ENCODE data around the gene GABRB1.

The GABRB1 gene

DNA sequence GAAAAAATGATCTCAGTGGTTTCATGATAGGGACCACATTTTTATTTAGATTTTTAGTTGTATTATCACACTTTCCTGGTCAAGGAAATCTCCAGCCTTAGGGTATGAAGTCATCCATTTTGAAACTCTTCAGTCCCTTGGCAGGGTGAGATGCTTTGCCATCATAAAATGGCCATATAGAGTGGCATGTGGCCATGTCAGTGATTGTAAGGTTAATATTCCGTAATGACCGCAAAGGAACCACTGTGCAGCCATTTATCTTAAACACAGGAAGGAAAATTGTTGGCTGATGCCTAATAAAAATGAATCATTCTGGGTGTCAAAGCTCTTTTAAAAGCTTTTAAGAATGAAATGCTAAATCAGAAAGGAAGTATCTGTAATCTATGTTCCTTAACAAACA lies 396.6 kb downstream of the GABRB1 start (continued):
- TF ChIP-seq ZNF76 (tag by site-specific recombination; IDR thresholded peaks at IDR 0.05; ENCODE audit: borderline replicate concordance, low read depth) = no peak
- TF ChIP-seq OSR2 (tag by site-specific recombination; IDR thresholded peaks at IDR 0.05) = no peak

DNA sequence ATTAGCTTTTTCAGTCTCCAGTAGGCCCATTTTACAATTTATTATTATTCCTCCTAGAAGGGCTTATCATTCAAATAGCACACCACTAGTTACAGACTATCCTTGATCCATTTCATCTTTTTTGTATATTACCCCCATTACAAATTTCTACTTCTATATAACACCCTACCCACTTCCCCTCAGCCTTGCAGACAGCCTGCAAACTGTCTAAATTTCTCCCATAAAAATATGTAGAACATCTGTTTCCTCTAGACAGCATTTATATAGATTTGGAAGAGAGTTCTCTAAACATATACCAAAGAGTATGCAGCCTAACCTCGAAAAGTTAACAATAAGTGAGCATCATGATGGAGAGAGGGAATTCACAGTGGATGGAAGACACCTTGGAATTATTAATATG lies 401.4 kb downstream of the GABRB1 start:
- H3K36me3 ChIP-seq (ENCODE audit: control insufficient read depth in 2 of 2, insufficient read depth in 1 of 2, low read length in 2 of 2) = no peaks in the 10 kb centered on the region
- ChIA-PET CTCF (no interaction called here), POLR2A (no interaction called here)
- TF ChIP-seq ZNF596 (tag by site-specific recombination; IDR thresholded peaks at IDR 0.05) (no peak), ZNF266 (tag by site-specific recombination; IDR thresholded peaks at IDR 0.05; ENCODE audit: low read depth) (no peak), ZNF37A (tag by site-specific recombination; IDR thresholded peaks at IDR 0.05) (no peak), ZNF302 (tag by site-specific recombination; IDR thresholded peaks at IDR 0.05; ENCODE audit: low read depth) (no peak), ZNF777 (tag by site-specific recombination; IDR thresholded peaks at IDR 0.05; ENCODE audit: borderline replicate concordance) (no peak), ZNF324 (tag by site-specific recombination; IDR thresholded peaks at IDR 0.05) (no peak), ZNF549 (tag by site-specific recombination; IDR thresholded peaks at IDR 0.05) (no peak), ZNF510 (tag by site-specific recombination; IDR thresholded peaks at IDR 0.05; ENCODE audit: insufficient replicate concordance) (no peak), ZNF112 (tag by site-specific recombination; IDR thresholded peaks at IDR 0.05) (no peak)
- TF ChIP-seq, protein P1, sequence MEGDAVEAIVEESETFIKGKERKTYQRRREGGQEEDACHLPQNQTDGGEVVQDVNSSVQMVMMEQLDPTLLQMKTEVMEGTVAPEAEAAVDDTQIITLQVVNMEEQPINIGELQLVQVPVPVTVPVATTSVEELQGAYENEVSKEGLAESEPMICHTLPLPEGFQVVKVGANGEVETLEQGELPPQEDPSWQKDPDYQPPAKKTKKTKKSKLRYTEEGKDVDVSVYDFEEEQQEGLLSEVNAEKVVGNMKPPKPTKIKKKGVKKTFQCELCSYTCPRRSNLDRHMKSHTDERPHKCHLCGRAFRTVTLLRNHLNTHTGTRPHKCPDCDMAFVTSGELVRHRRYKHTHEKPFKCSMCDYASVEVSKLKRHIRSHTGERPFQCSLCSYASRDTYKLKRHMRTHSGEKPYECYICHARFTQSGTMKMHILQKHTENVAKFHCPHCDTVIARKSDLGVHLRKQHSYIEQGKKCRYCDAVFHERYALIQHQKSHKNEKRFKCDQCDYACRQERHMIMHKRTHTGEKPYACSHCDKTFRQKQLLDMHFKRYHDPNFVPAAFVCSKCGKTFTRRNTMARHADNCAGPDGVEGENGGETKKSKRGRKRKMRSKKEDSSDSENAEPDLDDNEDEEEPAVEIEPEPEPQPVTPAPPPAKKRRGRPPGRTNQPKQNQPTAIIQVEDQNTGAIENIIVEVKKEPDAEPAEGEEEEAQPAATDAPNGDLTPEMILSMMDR (tag by site-specific recombination; IDR thresholded peaks at IDR 0.05) = no peak
- TF ChIP-seq, protein P2, sequence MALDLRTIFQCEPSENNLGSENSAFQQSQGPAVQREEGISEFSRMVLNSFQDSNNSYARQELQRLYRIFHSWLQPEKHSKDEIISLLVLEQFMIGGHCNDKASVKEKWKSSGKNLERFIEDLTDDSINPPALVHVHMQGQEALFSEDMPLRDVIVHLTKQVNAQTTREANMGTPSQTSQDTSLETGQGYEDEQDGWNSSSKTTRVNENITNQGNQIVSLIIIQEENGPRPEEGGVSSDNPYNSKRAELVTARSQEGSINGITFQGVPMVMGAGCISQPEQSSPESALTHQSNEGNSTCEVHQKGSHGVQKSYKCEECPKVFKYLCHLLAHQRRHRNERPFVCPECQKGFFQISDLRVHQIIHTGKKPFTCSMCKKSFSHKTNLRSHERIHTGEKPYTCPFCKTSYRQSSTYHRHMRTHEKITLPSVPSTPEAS (tag by site-specific recombination; IDR thresholded peaks at IDR 0.05) = no peak
- TF ChIP-seq, protein P3, sequence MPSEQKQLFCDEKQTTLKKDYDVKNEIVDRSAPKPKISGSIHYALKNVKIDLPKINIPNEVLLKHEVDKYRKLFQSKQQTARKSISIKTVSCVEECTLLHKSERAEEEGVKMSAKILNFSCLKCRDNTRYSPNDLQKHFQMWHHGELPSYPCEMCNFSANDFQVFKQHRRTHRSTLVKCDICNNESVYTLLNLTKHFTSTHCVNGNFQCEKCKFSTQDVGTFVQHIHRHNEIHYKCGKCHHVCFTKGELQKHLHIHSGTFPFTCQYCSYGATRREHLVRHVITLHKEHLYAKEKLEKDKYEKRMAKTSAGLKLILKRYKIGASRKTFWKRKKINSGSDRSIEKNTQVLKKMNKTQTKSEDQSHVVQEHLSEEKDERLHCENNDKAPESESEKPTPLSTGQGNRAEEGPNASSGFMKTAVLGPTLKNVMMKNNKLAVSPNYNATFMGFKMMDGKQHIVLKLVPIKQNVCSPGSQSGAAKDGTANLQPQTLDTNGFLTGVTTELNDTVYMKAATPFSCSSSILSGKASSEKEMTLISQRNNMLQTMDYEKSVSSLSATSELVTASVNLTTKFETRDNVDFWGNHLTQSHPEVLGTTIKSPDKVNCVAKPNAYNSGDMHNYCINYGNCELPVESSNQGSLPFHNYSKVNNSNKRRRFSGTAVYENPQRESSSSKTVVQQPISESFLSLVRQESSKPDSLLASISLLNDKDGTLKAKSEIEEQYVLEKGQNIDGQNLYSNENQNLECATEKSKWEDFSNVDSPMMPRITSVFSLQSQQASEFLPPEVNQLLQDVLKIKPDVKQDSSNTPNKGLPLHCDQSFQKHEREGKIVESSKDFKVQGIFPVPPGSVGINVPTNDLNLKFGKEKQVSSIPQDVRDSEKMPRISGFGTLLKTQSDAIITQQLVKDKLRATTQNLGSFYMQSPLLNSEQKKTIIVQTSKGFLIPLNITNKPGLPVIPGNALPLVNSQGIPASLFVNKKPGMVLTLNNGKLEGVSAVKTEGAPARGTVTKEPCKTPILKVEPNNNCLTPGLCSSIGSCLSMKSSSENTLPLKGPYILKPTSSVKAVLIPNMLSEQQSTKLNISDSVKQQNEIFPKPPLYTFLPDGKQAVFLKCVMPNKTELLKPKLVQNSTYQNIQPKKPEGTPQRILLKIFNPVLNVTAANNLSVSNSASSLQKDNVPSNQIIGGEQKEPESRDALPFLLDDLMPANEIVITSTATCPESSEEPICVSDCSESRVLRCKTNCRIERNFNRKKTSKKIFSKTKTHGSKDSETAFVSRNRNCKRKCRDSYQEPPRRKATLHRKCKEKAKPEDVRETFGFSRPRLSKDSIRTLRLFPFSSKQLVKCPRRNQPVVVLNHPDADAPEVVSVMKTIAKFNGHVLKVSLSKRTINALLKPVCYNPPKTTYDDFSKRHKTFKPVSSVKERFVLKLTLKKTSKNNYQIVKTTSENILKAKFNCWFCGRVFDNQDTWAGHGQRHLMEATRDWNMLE (tag by site-specific recombination; conservative IDR thresholded peaks at IDR 0.05; ENCODE audit: low read depth) = no peak
- H3K27ac ChIP-seq (ENCODE audit: extremely low read depth, low read depth, low read length) = no peak overlapping the region
- no peak overlapping the region for H3K4me3 ChIP-seq (ENCODE audit: low read depth, low read length)
- no peaks in the 10 kb centered on the region for H3K4me1 ChIP-seq (ENCODE audit: control insufficient read depth, insufficient read depth, low read length)
- H3K9me3 ChIP-seq (ENCODE audit: control insufficient read depth, insufficient read depth, low read depth, low read length) = no peaks in the 10 kb centered on the region

DNA sequence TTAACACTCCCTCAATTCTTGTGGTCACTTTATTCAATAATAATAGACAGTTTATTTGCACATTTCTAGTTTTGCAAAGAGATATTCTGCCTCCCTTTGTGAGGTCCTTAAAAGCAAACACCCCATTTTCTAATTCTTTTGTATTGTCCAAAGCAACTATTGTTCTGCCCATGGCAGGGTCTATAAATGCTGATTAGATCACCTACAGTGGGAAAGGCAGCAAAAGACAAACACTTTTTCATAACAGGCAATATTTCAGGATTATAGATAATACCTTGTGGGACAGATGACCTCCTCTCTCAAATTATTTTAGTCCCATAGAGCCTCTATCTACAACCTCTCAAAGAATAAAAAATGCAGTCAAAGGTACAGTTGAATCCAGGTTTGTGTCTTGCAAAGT lies 403.6 kb downstream of the GABRB1 start:
- TF ChIP-seq ZNF394 (tag by site-specific recombination; IDR thresholded peaks at IDR 0.05; ENCODE audit: borderline replicate concordance) = no peak
- TF ChIP-seq ZNF211 (tag by site-specific recombination; IDR thresholded peaks at IDR 0.05; ENCODE audit: low read depth) = no peak
- no peak for TF ChIP-seq ZNF416 (tag by site-specific recombination; IDR thresholded peaks at IDR 0.05)
- no peak for TF ChIP-seq GLIS1 (tag by site-specific recombination; IDR thresholded peaks at IDR 0.05)
- no peak for TF ChIP-seq ZNF664 (tag by site-specific recombination; IDR thresholded peaks at IDR 0.05)
- TF ChIP-seq, protein P4, sequence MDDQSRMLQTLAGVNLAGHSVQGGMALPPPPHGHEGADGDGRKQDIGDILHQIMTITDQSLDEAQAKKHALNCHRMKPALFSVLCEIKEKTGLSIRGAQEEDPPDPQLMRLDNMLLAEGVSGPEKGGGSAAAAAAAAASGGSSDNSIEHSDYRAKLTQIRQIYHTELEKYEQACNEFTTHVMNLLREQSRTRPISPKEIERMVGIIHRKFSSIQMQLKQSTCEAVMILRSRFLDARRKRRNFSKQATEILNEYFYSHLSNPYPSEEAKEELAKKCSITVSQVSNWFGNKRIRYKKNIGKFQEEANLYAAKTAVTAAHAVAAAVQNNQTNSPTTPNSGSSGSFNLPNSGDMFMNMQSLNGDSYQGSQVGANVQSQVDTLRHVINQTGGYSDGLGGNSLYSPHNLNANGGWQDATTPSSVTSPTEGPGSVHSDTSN (CRISPR knock-in tag; IDR thresholded peaks at IDR 0.05) = no peak
- no peak for TF ChIP-seq KLF16 (tag by site-specific recombination; IDR thresholded peaks at IDR 0.05)
- Histone ChIP-seq H3K36me3 (ENCODE audit: control insufficient read depth in 2 of 2, insufficient read depth in 1 of 2, low read length in 2 of 2) (no peaks in the 10 kb centered on the region), H3K27ac (ENCODE audit: extremely low read depth, low read depth, low read length) (no peak overlapping the region), H3K4me1 (ENCODE audit: control insufficient read depth, insufficient read depth, low read length) (no peaks in the 10 kb centered on the region), H3K9me3 (ENCODE audit: control insufficient read depth, insufficient read depth, low read depth, low read length) (no peaks in the 10 kb centered on the region), H3K4me3 (ENCODE audit: low read depth, low read length) (no peak overlapping the region)
- CTCF ChIA-PET = no interaction called here
- POLR2A ChIA-PET = no interaction called here
